ENCODE results near the gene HERC2.
"Not testable (repeated sequence)": the region's sequence is repeated elsewhere in the genome, so short reads cannot be mapped to it uniquely, and the experiment has no call there.

The HERC2 gene

DNA sequence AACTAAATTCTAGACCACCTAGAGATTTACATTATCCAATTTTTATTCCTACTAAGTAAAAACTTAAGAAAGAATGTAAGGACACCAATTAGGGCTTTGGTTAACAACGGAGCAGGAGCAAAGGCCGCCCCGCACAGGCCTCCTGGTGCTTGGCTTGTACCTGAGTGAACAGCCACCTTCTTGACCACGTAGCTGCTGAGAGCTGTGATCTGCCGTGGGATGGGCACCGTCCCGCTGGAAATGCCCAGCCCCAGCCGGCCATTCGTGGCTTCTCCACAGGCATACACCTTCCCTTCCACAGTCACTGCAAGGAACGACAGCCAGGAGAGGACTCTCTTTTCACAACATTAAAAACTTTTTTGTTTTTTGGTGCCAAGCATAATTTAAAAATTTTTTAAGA lies 143.3 kb downstream of the HERC2 start:
- no peak for DNase-seq

DNA sequence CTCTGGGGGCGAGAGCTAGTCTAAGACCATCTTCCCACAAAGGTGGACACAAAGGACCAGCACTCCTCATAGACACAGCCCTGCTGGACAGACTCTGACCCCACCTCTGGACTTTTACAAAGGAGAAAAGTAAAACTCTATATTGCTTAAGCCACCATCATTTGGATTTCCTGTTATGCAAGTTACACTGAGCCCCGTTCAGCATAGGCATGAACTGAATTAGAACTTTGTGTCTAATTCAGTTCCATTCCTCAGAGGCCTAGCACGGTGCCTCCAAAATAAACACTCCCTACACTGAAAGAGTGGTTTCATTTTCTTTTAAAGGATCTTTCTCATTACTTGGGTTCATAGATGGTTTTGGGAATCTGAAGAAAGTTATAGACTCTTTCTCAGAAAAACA lies 143.7 kb downstream of the HERC2 start:
- DNase-seq, result no peak

DNA sequence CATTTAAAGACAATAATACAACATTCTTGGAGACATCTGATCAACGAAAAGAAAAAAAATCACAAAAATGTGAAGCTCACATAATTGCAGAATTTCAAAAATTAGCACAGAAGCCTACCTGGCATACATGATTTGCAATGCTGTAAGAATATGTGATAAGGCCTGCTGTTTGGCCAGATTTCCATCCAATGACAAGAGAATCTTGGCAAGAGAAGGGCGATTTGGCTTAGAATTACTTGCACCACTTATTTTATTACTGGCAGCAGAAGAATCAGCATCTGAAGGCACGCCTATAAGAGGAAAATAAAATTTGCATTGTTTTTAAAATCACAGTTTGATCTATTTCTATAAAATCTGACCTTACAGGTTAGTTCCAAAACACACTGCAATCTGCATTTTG lies 152.6 kb downstream of the HERC2 start:
- DNase-seq, result no peak

DNA sequence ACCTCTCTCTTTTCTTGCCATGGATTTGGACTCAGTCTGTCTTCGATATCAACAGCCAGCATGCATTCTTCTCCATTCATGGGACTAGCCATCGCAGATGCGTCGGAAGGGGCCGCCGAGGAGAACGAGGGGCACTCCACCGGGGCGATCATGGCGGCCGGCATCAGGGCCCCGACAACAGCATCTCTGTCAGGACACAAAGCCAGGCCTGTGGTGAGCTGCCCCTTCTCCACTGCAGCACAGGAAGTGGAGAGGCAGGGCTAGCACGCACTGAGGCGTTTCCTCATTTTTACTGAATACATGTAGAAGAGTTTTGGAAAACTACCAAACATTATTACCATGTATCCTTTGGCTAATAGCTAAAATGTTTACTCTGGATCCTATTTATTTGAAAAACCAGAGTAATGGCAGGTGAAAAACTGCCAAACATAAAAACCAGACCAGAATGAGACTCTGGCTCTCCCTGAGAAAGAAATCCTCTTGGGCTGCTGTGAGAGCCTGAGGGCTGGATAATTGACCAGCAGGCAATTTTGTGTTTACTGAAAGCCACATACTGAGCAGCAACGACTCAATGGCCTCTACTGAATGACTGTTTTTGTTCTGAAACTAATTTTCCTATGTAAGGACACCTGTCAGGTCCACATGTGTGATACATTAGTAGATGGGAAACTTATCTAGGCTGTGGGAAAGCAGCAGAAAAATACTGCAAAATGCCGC lies 153.4 kb downstream of the HERC2 start:
- DNase-seq, result not testable (repeated sequence)

DNA sequence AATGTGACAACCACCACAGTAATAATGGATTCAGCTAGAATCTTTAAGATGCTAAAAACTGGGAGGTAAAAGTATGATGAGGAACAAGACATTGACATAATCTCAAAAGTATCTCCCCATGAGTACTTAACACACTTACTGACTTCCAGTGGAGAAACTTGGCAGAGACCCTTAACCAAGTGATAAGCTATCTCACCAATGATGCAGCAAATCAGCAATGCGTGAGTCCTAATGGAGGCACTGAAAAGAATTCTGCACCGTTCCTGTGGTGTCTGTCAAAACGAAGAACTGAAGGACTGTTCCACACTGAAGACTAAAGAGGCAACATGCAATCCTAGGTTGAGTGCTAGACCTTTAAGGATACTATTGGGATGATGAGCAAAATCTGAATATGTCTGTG lies 154.9 kb downstream of the HERC2 start:
- no peak for DNase-seq

DNA sequence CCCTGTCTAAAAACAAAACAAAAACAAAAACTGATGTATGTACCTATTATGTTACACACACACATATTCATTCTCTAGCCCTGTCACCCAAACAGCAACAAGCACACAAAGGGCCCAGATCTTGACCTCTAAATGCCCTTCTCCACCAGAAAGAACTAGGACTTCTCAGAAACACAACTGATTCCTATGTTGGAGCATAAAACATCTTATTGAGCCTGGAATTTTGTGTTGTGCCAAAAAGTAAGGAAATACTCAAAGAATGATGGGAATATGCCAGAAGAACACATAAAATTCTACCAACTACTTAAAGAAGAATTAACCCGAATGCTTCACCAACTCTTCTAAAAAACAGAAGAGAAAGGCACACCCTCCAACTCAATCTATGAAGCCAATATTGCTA lies 156.2 kb downstream of the HERC2 start:
- no peak for DNase-seq

DNA sequence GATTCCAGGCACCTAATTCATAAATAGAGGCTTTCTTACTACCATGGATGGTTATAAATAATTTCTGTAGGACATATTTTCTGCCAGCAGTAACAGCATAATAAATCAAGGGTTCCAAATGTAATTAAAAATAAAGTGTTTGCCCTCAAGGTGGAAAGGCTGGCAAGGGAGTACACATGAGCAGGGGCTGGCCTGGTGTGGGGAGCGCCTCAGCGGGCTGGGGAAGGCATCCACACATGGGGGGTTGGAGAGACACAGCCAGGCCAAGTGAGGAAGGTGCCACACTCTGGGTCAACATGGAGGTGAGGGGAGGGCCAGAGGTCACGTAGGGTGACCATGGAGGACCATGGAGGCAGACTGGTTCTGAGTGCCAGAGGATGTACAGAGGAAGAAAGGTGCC lies 157.1 kb downstream of the HERC2 start:
- no peak for DNase-seq

DNA sequence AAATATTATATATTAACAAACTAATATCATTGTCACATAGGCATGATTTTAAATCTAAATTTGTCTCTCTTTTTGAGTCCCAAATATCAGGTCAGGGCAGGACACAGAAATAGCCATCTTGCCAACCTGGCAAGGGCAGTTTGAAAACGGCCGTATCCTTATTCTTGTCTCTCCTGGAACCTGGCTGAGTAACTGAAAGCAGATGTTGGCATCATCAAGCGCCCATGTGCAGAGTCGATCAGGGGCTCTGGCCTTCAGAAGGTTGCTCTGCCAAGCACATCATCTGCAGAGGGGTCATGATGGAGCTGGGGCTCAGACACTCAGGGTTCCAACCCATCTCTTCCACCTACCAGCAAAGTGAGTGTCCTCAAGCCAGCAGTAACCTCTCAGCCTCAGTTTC lies 167.7 kb downstream of the HERC2 start:
- no peak for DNase-seq

DNA sequence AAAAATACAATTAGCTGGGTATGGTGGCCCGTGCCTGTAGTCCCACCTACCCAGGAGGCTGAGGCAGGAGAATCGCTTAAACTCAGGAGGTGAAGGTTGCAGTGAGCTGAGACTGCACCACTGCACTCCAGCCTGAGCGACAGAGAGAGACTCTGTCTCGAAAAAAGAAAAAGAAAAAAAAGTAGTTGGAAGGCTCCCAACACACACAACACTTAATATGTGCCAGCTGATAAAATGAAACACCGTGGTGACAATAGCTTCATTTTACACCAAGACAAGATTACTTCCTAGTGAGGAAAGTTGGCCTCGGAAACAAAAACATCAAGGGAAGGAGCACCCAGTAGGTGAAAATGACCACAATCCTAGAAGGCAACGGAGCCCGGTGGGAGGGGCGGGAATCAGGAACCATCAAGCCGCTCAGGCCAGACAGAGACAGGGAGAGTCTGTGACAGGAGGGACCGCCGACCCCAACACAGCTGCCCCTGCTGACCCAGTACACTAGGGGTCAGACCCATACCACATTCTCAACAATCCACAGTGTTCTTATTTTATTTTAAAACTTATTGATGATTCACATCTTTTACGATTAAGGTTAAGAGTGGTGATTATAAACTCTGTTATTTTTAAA lies 168.4 kb downstream of the HERC2 start:
- no peak for DNase-seq

DNA sequence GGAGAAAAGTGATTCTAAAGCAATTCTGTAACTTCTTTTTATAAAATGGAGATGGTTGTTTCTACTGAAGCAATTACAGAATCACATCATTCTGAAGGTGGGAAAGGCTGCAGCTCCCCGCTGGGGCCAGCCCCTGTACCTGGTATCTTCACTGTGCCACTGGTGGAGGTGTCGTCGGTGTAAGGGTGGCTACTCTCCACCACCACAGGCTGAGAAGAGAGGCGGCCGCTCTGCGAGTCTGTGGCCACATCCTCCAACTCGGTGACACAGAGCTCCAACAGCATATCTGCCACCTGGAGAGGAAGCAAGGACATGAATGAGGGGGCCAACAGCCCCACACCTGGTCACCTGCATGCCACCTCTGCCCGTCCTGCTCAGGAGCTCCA lies 169.4 kb downstream of the HERC2 start:
- DNase-seq, result not testable (repeated sequence)

DNA sequence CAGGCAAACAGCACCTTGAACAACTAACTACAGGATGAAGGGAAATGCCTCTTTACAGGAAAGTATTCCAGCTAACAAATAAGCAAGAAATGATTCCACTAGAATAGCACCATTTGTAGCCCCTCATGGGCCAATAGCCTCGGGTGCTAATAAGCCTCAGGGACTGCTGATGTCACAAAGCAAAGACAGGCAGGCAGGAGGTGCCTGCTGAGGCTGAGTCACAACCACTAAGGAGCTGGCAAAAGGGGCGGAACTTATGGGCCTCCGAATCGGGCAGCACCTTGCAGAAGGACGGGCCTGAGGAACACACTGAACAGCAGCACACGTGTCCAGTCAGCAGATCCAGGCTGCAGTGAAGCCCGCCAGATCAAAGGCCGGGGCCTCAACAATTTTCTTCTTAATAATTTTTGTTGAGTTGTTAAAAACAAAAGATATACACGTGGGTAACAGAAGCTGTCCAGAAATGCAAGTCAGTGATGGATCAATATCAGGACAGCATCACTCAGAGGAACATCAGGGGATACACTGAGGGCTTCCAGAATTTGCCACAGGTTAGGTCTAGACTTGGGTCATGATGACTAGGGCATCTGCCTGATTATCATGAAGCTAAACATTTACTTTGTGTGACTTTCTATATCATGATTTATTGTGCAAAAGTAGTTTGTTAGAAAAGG lies 170.0 kb downstream of the HERC2 start:
- DNase-seq, result not testable (repeated sequence)

DNA sequence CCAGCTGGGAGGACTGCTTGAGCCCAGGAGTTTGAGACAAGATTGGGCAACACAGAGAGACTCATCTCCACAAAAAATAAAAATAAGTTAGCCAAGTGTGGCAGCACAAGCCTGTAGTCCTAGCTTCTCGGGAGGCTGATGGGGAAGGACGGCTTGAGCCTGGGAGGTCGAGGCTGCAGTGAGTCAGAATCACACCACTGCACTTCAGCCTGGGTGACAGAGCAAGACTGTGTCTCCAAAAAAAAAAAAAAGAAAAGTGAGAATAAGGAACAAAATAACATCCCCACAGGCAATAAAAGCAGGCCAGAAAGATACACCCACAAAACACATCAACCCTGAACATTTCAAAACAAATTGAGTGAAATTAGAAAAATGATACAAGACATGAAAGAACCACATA lies 174.2 kb downstream of the HERC2 start:
- DNase-seq, result no peak

DNA sequence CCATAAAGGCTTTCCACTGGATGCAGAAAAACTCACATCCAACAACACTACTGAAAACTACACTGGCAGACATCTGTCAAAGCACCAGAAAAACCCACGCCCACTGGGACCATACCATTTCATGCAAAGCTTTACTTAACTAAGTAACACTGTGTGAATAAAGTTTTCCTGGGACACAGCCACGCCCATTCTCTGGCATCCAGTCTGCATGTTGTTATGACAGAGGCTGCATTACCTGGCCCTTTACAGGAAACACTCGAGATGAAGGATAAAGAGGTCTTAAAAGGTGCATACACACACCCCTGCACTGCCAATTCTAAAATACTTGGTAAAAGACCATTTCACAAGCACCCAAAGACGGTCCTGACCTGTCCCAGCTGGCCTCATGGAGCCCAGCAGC lies 176.6 kb downstream of the HERC2 start:
- DNase-seq, result not testable (repeated sequence)

DNA sequence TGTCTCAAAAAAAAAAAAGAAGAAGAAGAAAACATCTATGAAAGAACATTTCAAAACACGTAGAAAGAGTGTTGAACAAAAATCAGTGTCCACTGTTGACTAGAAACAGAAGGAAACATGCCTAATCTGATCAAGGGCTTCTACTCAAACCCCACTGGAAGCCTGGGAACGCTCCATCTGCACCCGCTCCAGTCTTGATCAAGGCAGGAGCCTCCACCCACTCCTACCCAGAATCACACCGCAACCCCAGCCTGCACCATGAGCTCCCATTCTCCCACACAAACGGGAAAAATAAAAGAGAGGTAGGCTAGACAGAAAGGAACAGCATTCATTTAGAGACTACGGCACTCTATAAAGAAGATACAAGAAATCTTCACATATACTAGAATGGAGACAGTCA lies 181.9 kb downstream of the HERC2 start:
- DNase-seq, result no peak

DNA sequence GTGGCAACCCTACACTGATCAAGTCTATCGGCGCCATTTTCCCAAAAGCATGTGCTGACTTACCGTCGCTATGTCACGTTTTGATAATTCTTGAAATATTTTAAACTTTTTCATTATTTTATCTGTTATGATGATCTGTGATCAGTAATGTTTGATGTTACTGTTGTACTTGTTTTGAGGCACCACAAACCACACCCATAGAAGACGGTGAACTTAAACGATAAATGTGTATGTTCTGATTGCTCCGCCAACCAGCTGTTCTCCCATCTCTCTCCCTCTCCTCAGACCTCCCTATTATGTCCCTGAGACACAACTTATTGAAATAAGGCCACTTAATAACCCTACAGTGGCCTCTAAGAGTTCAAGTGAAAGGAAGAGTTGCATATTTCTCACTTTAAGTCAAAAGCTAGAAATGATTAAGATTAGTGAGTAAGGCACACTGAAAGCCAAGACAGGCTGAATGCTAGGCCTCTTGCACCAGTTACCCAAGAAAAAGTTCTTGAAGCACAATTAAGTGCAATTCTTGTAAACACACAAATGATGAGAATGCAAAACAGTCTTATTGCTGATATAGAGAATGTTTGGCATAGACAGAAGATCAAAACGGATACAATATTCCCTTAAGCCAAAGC lies 184.5 kb downstream of the HERC2 start:
- DNase-seq, result not testable (repeated sequence)

DNA sequence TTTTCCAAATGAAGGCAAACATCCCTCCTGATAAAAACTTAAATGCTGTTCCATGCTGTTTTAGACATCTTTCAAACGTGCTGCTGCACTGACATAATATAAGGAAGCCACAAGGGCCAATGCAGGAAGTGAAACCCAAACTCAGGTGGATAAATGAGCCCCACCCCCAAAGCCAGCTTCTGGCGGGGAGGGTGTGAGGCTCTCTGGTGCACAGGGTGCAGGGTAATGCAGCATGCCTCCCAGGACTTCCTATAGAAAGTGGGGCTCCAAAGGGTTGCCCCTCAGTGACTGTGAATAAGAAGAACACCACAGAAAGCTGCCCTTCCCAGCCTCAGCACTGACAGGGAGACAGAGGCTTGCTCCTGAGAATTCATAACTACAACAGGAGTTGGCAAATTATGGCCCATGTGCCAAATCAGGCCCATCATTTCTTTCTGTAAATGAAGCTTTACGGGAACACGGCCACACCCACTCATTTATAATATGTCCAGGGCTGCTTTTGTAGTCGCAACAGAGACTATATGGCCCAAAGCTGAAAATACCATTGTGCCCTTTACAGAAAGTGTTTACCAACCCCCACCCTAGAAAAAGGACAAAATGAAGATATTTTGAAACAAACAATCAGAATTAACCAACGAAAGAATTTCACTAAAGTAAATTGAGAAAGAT lies 185.6 kb downstream of the HERC2 start:
- not testable (repeated sequence) for DNase-seq

DNA sequence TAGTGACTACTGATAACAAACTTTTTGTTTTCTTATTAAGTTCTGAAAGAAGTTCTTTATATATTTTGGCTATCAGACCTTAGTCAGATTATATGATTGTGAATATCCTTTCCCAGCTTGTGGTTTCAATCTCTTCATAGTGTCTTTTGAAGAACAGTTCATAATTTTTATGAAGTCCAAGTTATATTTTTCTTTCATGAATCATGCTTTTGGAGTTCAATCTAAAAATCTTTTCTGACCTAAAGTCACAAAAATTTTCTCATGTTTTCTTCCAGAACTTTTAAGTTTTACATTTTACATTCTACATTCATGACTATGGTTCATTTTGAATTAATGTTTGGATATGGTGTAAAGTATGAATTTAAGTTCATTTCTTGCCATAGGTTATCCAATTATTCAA lies 188.7 kb downstream of the HERC2 start:
- no peak for DNase-seq

DNA sequence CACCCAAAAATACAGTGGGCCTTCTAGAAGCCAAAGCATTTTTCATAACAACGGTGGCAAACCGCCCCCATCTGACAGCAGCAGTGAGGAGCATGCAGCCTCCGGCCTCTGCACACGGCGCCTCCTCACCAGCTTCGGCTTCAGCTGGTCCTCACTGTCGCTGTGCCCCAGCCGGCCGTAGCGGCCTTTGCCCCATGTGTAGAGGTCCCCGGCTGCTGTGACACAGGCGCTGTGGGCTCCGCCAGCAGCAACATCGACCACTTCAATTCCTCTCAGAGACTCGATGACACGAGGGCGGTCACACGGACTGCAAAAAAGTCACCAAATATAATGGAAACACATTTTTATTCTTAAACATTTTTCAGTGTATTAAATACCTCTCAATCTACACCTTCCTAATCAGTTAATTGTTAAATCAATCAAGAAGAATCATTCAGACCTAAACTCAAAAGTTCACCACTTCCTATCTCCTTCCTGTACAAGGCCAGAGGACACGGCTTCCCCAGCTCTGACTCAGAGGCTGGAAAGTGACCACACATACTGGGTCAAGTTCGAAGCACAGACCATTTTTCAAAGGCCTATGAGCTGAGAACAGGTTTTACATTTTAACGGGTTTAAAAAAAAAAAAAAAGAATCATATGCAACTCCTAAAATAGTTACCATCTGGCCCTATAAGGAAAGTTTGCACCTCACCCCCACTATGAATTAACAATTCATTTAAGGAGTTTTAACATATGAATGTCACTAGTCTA lies 189.3 kb downstream of the HERC2 start:
- no peak for DNase-seq

DNA sequence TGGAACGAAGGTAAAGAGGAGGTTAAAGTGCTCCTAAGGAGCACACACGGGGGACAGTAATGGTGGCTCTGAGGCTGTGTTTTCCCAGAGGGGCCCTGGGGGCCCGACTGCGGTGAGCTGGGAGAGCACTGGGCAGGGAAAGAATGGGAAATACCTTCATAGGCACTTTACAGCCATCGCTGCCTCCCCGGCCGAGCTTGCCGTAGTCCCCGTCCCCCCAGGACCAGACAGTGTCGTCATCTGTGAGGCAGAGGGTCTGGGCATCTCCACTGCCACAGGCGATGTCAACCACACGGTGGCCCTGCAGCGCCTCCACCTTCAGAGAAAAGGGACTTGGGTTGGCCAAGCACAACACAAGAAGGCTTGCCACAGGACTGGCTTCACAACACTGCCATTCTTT lies 190.0 kb downstream of the HERC2 start:
- no peak for DNase-seq

DNA sequence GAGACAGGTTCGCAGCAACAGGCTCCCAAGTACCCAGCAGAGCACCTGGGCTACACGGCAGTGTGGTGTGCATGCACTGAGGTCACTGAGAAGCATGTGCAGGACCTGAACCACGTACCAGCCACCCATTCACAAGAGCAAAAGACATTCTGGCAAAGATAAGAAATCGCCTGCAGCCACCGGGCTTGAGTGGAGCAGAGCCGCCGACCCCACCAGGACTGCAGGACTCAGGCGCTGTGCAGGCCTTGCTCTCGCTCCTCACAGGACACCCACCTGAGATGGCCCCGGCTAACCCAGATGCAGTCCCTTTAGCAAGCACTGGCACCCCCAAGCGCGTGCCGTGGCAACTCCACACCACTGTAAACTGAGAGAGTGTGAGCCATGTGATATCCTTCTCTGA lies 190.6 kb downstream of the HERC2 start:
- no peak for DNase-seq

DNA sequence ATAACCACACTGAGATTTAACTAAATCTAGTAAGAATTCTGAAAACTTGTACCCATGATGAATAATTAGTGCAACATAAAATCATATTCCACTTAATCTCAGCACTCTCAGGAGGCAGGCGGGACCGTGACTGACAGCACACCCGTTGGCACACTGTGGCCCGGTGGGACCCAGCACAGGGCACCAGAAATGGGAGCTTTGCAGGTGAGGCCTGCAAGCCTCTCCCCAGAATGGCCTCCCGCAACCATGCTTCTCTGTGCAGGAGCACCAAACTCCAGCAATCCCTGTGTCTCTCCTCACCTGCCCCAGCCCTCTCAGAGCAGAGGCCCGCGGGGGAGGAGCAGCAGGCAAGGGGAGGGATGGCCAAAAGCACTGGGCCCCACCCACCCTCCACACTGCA lies 191.3 kb downstream of the HERC2 start:
- no peak for DNase-seq

DNA sequence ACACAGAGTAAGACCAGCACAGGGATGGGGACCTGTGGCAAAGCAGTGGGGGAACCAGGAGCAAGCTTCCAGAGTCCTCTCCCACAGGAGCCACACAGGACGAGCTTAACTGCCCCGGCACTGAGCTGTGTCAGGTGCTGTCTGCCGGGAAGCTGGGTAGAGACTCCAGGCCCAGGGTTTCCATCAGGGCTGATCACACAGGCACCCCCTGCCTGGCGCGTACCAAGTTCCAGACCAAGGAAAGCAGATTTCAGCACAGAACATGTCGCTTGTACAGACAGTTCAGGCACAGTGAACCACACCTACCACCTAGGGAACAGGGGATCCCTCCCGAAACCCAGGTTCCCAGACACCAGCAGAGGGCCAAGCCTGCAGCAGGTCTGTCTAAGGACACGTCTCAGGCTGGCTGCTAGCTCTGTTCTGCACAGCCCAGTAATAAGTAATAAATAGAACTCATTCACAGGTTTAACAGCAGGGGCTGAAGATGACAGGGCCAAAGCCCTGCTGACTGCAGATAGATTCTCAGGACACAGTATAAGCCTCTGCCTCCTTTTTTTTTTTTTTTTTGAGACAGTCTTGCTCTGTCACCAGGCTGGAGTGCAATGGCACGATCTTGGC lies 192.6 kb downstream of the HERC2 start:
- DNase-seq, result no peak
